ENCODE measurements around the gene GRAMD1A. TPM values are rescaled to one million over a fixed set of nuclear protein-coding genes. Genes with fewer than 3 reads are reported as not detected.
"Not testable (repeated sequence)": the region's sequence is repeated elsewhere in the genome, so short reads cannot be mapped to it uniquely, and the experiment has no call there.

Gene GRAMD1A
- total and polyA plus RNA-seq, 5 donors from 2014 or later, result 25.7 to 179 (median 35.6) TPM

GRCh38 chr19:34998777-34999497, 1.2 kb upstream of the GRAMD1A start:
- no peaks in the 10 kb centered on the region for H3K27me3 ChIP-seq (ENCODE audit: control insufficient read depth, insufficient read depth, low read length)
- Mint-ChIP-seq H3K36me3 (peaks cover 13% of the 10 kb centered on the region), H3K27ac (peak overlapping the region; percentile 98), H3K9me3 (peaks cover 0 to 2% (median 0%) of the 10 kb centered on the region in 7 donors), H3K27me3 (peaks cover 5% of the 10 kb centered on the region), H3K4me3 (peak overlapping the region; percentile 87 to 92 (median 90)), H3K4me1 (peaks cover 8 to 73% (median 46%) of the 10 kb centered on the region in 4 donors)
- H3K9me3 ChIP-seq (ENCODE audit: control insufficient read depth in 2 of 2, low read length in 2 of 2), result no peaks in the 10 kb centered on the region
- H3K4me3 ChIP-seq (ENCODE audit: low read depth, low read length), result no peak overlapping the region
- no peak for ATAC-seq (ENCODE audit: low read depth in 2 of 2)
- no peaks in the 10 kb centered on the region for H3K36me3 ChIP-seq (ENCODE audit: control insufficient read depth, insufficient read depth, low read length)
- peak overlapping the region; percentile 90 for H3K27ac ChIP-seq (ENCODE audit: insufficient read depth, low read length, poor library complexity, severe bottlenecking)
- H3K4me1 ChIP-seq (ENCODE audit: control insufficient read depth, insufficient read depth, low read length, poor library complexity, severe bottlenecking), result peaks cover 80% of the 10 kb centered on the region
- no peak for DNase-seq

- Histone ChIP-seq H3K4me3 (ENCODE audit: low read depth, low read length) (no peak overlapping the region), H3K36me3 (ENCODE audit: control insufficient read depth, insufficient read depth, low read length) (peaks cover 2% of the 10 kb centered on the region), H3K27me3 (ENCODE audit: control insufficient read depth, insufficient read depth, low read length) (no peaks in the 10 kb centered on the region), H3K9me3 (ENCODE audit: control insufficient read depth in 2 of 2, low read length in 2 of 2) (no peaks in the 10 kb centered on the region), H3K4me1 (ENCODE audit: control insufficient read depth, insufficient read depth, low read length, poor library complexity, severe bottlenecking) (peaks cover 91% of the 10 kb centered on the region), H3K27ac (ENCODE audit: insufficient read depth, low read length, poor library complexity, severe bottlenecking) (peak overlapping the region; percentile 90)
- Mint-ChIP-seq H3K9me3 (peaks cover 0 to 2% (median 0%) of the 10 kb centered on the region in 7 donors), H3K27ac (peak overlapping the region in 1 of 3 donors; percentile 98), H3K36me3 (peaks cover 17% of the 10 kb centered on the region), H3K27me3 (peaks cover 5% of the 10 kb centered on the region), H3K4me1 (peaks cover 8 to 82% (median 52%) of the 10 kb centered on the region in 4 donors), H3K4me3 (peak overlapping the region in 2 of 4 donors; percentile 38 to 87)
- no peak for DNase-seq
- peak in 1 of 2 donors; percentile 8 for ATAC-seq (ENCODE audit: low read depth in 2 of 2)
These were observed 169 bp downstream of the GRAMD1A start for GRCh38 chr19:35000338-35000646.

GRCh38 chr19:35000647-35001501, 751 bp downstream of the GRAMD1A start:
- Histone ChIP-seq H3K4me3 (ENCODE audit: low read depth, low read length) (peak overlapping the region; percentile 81), H3K27ac (ENCODE audit: insufficient read depth, low read length, poor library complexity, severe bottlenecking) (peak overlapping the region; percentile 90), H3K27me3 (ENCODE audit: control insufficient read depth, insufficient read depth, low read length) (no peaks in the 10 kb centered on the region), H3K36me3 (ENCODE audit: control insufficient read depth, insufficient read depth, low read length) (peaks cover 7% of the 10 kb centered on the region), H3K4me1 (ENCODE audit: control insufficient read depth, insufficient read depth, low read length, poor library complexity, severe bottlenecking) (peaks cover 85% of the 10 kb centered on the region), H3K9me3 (ENCODE audit: control insufficient read depth in 2 of 2, low read length in 2 of 2) (no peaks in the 10 kb centered on the region)
- DNase-seq, result peak; percentile 54 to 85 (median 71)
- Mint-ChIP-seq H3K4me1 (peaks cover 8 to 83% (median 52%) of the 10 kb centered on the region in 4 donors), H3K27ac (peak overlapping the region; percentile 95 to 100 (median 98)), H3K27me3 (peaks cover 5% of the 10 kb centered on the region), H3K36me3 (peaks cover 17% of the 10 kb centered on the region), H3K4me3 (peak overlapping the region; percentile 96 to 99 (median 98)), H3K9me3 (no peaks in the 10 kb centered on the region)
- peak; percentile 60 to 67 for ATAC-seq (ENCODE audit: low read depth in 2 of 2)

GRCh38 chr19:35002037-35002535, 2.0 kb downstream of the GRAMD1A start:
- H3K36me3 Mint-ChIP-seq, result peaks cover 21% of the 10 kb centered on the region
- no peak for ATAC-seq (ENCODE audit: low read depth in 2 of 2)
- H3K27ac ChIP-seq (ENCODE audit: insufficient read depth, low read length, poor library complexity, severe bottlenecking), result peak overlapping the region; percentile 90

GRCh38 chr19:35004517-35005255, 4.6 kb downstream of the GRAMD1A start:
- H3K4me3 ChIP-seq (ENCODE audit: low read depth, low read length), result no peak overlapping the region
- peaks cover 22% of the 10 kb centered on the region for H3K36me3 ChIP-seq (ENCODE audit: control insufficient read depth, insufficient read depth, low read length)
- no peak overlapping the region for H3K27ac ChIP-seq (ENCODE audit: insufficient read depth, low read length, poor library complexity, severe bottlenecking)
- no peaks in the 10 kb centered on the region for H3K27me3 Mint-ChIP-seq
- DNase-seq (no peak), ATAC-seq (ENCODE audit: low read depth in 2 of 2) (no peak)
- H3K27me3 ChIP-seq (ENCODE audit: control insufficient read depth, insufficient read depth, low read length), result no peaks in the 10 kb centered on the region
- peaks cover 47% of the 10 kb centered on the region for H3K4me1 ChIP-seq (ENCODE audit: control insufficient read depth, insufficient read depth, low read length, poor library complexity, severe bottlenecking)
- H3K4me1 Mint-ChIP-seq, result peaks cover 0 to 64% (median 40%) of the 10 kb centered on the region in 4 donors
- H3K36me3 Mint-ChIP-seq, result peaks cover 25% of the 10 kb centered on the region
- no peaks in the 10 kb centered on the region for H3K9me3 Mint-ChIP-seq
- peak overlapping the region; percentile 82 to 95 (median 90) for H3K27ac Mint-ChIP-seq
- H3K9me3 ChIP-seq (ENCODE audit: control insufficient read depth in 2 of 2, low read length in 2 of 2), result no peaks in the 10 kb centered on the region
- H3K4me3 Mint-ChIP-seq, result peak overlapping the region in 3 of 4 donors; percentile 9 to 99 (median 82)

More at GRCh38 chr19:35002037-35002535, 2.0 kb downstream of the GRAMD1A start:
- Mint-ChIP-seq H3K27me3 (peaks cover 3% of the 10 kb centered on the region), H3K27ac (peak overlapping the region; percentile 76 to 98 (median 95)), H3K4me3 (peak overlapping the region; percentile 96 to 99 (median 98)), H3K9me3 (no peaks in the 10 kb centered on the region), H3K4me1 (peaks cover 6 to 82% (median 55%) of the 10 kb centered on the region in 4 donors)
- DNase-seq, result no peak
- peaks cover 13% of the 10 kb centered on the region for H3K36me3 ChIP-seq (ENCODE audit: control insufficient read depth, insufficient read depth, low read length)
- no peaks in the 10 kb centered on the region for H3K9me3 ChIP-seq (ENCODE audit: control insufficient read depth in 2 of 2, low read length in 2 of 2)
- H3K27me3 ChIP-seq (ENCODE audit: control insufficient read depth, insufficient read depth, low read length), result no peaks in the 10 kb centered on the region
- H3K4me1 ChIP-seq (ENCODE audit: control insufficient read depth, insufficient read depth, low read length, poor library complexity, severe bottlenecking), result peaks cover 73% of the 10 kb centered on the region
- H3K4me3 ChIP-seq (ENCODE audit: low read depth, low read length), result peak overlapping the region; percentile 82

- peaks cover 0 to 68% (median 42%) of the 10 kb centered on the region in 4 donors for H3K4me1 Mint-ChIP-seq
- H3K4me3 Mint-ChIP-seq, result peak overlapping the region in 1 of 4 donors; percentile 10
- H3K27me3 ChIP-seq (ENCODE audit: control insufficient read depth, insufficient read depth, low read length), result no peaks in the 10 kb centered on the region
- peaks cover 45% of the 10 kb centered on the region for H3K4me1 ChIP-seq (ENCODE audit: control insufficient read depth, insufficient read depth, low read length, poor library complexity, severe bottlenecking)
- peaks cover 28% of the 10 kb centered on the region for H3K36me3 Mint-ChIP-seq
- no peaks in the 10 kb centered on the region for H3K9me3 Mint-ChIP-seq
- H3K36me3 ChIP-seq (ENCODE audit: control insufficient read depth, insufficient read depth, low read length), result peaks cover 30% of the 10 kb centered on the region
- no peak for ATAC-seq (ENCODE audit: low read depth in 2 of 2)
- H3K9me3 ChIP-seq (ENCODE audit: control insufficient read depth in 2 of 2, low read length in 2 of 2), result no peaks in the 10 kb centered on the region
- H3K27me3 Mint-ChIP-seq, result no peaks in the 10 kb centered on the region
- H3K27ac ChIP-seq (ENCODE audit: insufficient read depth, low read length, poor library complexity, severe bottlenecking), result no peak overlapping the region
- H3K4me3 ChIP-seq (ENCODE audit: low read depth, low read length), result no peak overlapping the region
- DNase-seq, result no peak
- H3K27ac Mint-ChIP-seq, result peak overlapping the region; percentile 59 to 90 (median 82)
These were observed 5.3 kb downstream of the GRAMD1A start for GRCh38 chr19:35005256-35005977.

- Mint-ChIP-seq H3K36me3 (peaks cover 29% of the 10 kb centered on the region), H3K4me3 (peak overlapping the region in 2 of 4 donors; percentile 51 to 64), H3K4me1 (peaks cover 0 to 72% (median 41%) of the 10 kb centered on the region in 4 donors), H3K27ac (peak overlapping the region in 2 of 3 donors; percentile 73 to 90)
- H3K27me3 Mint-ChIP-seq; H3K27ac ChIP-seq (ENCODE audit: insufficient read depth, low read length, poor library complexity, severe bottlenecking); H3K27me3 ChIP-seq (ENCODE audit: control insufficient read depth, insufficient read depth, low read length); H3K9me3 Mint-ChIP-seq; H3K4me3 ChIP-seq (ENCODE audit: low read depth, low read length); ATAC-seq (ENCODE audit: low read depth in 2 of 2); DNase-seq; H3K9me3 ChIP-seq (ENCODE audit: control insufficient read depth in 2 of 2, low read length in 2 of 2): not testable (repeated sequence)
- Histone ChIP-seq H3K36me3 (ENCODE audit: control insufficient read depth, insufficient read depth, low read length) (peaks cover 34% of the 10 kb centered on the region), H3K4me1 (ENCODE audit: control insufficient read depth, insufficient read depth, low read length, poor library complexity, severe bottlenecking) (peaks cover 41% of the 10 kb centered on the region)
These were observed 5.9 kb downstream of the GRAMD1A start for GRCh38 chr19:35006007-35006341.
